Activated CD8-positive, alpha-beta T cell treated with anti-CD3 and anti-CD28 coated beads for 36 hours (primary cell): ENCODE results near the gene IL22RA2. TPM values are rescaled to one million over a fixed set of nuclear protein-coding genes. Genes with fewer than 3 reads are reported as not detected.

Experiments used
- ATAC-seq: fragments of 200-7000 bp; cut with Tn5 transposase; one replicate; pipeline ENCODE4 v1.10.0; 2021; ENCODE audit warnings: mild to moderate bottlenecking, moderate library complexity
- CTCF ChIA-PET: fragments of 350-600 bp; sonication (Branson Sonifier 250); formaldehyde crosslinking; loops from one replicate; lab custom pipeline; 2021; ENCODE audit warnings: antibody characterized with exemption; lab: Charles Lee
- POLR2A ChIA-PET: fragments of 350-600 bp; sonication (Branson Sonifier 250); formaldehyde crosslinking; loops from one replicate; lab custom pipeline; 2021; ENCODE audit warnings: antibody characterized with exemption; lab: Charles Lee
- DNase-seq: peaks from one replicate; pipeline ENCODE4 v3.0.0-alpha.2; 2020
- H3K27ac Mint-ChIP-seq: one replicate; pipeline ENCODE4 v1.8.0; 2021; ENCODE audit warnings: mild to moderate bottlenecking, mixed read lengths
- H3K27me3 Mint-ChIP-seq: one replicate; pipeline ENCODE4 v1.8.0; 2021; ENCODE audit warnings: mixed read lengths
- H3K36me3 Mint-ChIP-seq: one replicate; pipeline ENCODE4 v1.8.0; 2021; ENCODE audit warnings: low read depth, mixed read lengths
- H3K4me1 Mint-ChIP-seq: one replicate; pipeline ENCODE4 v1.8.0; 2021; ENCODE audit warnings: low read depth, mixed read lengths
- H3K4me3 Mint-ChIP-seq: one replicate; pipeline ENCODE4 v1.8.0; 2021; ENCODE audit warnings: mild to moderate bottlenecking, moderate library complexity, mixed read lengths
- H3K9me3 Mint-ChIP-seq: one replicate; pipeline ENCODE4 v1.8.0; 2021; ENCODE audit warnings: mixed read lengths
- intact Hi-C: fragments of 100-400 bp; cut with micrococcal nuclease; formaldehyde crosslinking; loops from one replicate; pipeline ENCODE4 v1.10.0; 2022
- total RNA-seq, 2 experiments: library from RNA; stranded (reverse); gene quantifications; one replicate each; pipeline ENCODE4 v1.2.3, GENCODE V29; 2021
- TF ChIP-seq, protein P1 (sequence below): fragments of 200-600 bp; IDR thresholded peaks from one replicate; pipeline ENCODE4 v1.8.0; 2022; ENCODE audit warnings: antibody characterized with exemption, mild to moderate bottlenecking

IL22RA2 gene
- total RNA-seq, 2 experiments from 2014 or later = not detected

DNA sequence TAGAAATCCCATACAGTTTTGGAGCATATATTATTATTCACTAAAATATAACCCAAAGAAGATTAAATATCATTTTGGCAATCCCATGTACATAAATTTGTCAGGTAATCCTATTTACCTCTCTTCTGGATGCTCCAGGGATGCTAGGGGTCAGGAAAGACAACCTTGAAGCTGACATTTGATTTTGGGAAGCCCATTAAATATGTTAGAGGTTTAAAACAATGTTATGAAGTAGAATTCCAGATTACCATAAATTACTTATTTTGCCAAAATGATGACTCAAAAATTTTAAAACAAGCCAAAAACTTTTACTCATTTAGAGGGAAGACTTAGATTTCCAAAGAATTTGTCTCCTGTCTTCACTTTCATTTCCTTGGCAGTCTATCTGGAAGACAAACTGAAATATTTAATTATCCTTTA is 9.2 kb upstream of the IL22RA2 start:
- H3K4me3 Mint-ChIP-seq = no peak overlapping the region
- TF ChIP-seq, protein P1, sequence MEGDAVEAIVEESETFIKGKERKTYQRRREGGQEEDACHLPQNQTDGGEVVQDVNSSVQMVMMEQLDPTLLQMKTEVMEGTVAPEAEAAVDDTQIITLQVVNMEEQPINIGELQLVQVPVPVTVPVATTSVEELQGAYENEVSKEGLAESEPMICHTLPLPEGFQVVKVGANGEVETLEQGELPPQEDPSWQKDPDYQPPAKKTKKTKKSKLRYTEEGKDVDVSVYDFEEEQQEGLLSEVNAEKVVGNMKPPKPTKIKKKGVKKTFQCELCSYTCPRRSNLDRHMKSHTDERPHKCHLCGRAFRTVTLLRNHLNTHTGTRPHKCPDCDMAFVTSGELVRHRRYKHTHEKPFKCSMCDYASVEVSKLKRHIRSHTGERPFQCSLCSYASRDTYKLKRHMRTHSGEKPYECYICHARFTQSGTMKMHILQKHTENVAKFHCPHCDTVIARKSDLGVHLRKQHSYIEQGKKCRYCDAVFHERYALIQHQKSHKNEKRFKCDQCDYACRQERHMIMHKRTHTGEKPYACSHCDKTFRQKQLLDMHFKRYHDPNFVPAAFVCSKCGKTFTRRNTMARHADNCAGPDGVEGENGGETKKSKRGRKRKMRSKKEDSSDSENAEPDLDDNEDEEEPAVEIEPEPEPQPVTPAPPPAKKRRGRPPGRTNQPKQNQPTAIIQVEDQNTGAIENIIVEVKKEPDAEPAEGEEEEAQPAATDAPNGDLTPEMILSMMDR = no peak
- CTCF ChIA-PET = no interaction called here
- H3K27me3 Mint-ChIP-seq = no peaks in the 10 kb centered on the region
- no peak for DNase-seq
- H3K9me3 Mint-ChIP-seq = peaks cover 38% of the 10 kb centered on the region
- POLR2A ChIA-PET = no interaction called here
- intact Hi-C loops = no loop called here
- ATAC-seq = no peak
- H3K36me3 Mint-ChIP-seq = no peaks in the 10 kb centered on the region
- H3K4me1 Mint-ChIP-seq = no peaks in the 10 kb centered on the region
- H3K27ac Mint-ChIP-seq = no peak overlapping the region

DNA sequence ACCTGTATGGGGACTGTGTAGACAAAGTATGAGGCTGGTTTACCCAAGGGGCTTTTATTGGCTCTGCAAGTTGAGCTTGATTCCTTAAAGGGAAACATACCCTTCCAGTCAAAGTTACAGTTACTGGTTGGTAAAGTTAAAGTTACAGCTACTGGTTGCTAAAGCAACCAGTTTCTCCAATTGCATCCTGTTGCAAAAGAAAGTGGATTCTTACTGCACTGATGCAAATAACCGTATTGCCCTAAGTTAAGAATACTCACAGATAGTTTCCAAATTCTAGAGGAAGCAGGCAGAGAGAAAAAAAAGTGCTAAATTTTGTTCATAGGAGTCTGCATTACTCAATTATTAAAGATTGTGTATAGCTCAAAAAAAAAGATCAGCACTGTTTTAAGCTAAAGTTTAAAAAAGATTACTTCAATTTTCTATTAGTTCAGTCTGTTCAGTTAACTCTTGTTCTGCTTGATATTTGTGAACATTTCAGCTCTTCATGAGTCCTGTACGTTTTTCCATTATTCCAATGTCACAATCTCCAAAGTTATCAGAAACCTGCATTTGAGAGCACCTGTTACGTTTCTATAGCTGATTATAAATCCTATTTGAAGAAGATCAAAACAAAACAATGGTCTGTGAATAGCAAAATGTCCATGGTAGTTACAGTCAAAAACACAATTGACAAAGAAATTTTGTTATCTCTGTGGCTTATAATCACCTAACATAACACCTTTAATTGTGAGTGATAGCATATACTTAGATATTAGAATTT is 8.6 kb upstream of the IL22RA2 start:
- no peak for ATAC-seq
- TF ChIP-seq, protein P1 = no peak
- no peak overlapping the region for H3K27ac Mint-ChIP-seq
- no peaks in the 10 kb centered on the region for H3K36me3 Mint-ChIP-seq
- CTCF ChIA-PET = no interaction called here
- H3K4me1 Mint-ChIP-seq = no peaks in the 10 kb centered on the region
- no peak for DNase-seq
- POLR2A ChIA-PET = no interaction called here
- H3K9me3 Mint-ChIP-seq = peaks cover 34% of the 10 kb centered on the region
- intact Hi-C loops = no loop called here
- no peak overlapping the region for H3K4me3 Mint-ChIP-seq
- no peaks in the 10 kb centered on the region for H3K27me3 Mint-ChIP-seq

DNA sequence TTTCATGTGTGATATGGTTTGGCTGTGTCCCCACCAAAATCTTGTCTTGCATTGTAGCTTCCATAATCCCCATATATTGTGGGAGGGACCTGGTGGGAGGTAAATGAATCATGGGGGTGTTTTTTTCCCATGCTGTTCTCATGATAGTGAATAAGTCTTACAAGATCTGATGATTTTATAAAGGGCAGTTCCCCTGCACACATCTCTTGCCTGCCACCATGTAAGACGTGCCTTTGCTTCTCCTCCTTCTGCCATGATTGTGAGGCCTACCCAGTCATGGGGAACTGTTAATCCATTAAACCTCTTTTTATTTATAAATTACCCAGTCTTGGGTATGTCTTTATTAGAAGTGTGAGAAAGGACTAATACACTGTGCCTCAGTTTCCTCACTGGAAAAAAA is 4.2 kb upstream of the IL22RA2 start:
- Mint-ChIP-seq H3K27me3 (no peaks in the 10 kb centered on the region), H3K4me3 (no peak overlapping the region), H3K36me3 (no peaks in the 10 kb centered on the region), H3K9me3 (peaks cover 11% of the 10 kb centered on the region), H3K27ac (no peak overlapping the region), H3K4me1 (no peaks in the 10 kb centered on the region)
- POLR2A ChIA-PET = no interaction called here
- intact Hi-C loops = no loop called here
- DNase-seq (no peak), ATAC-seq (no peak)
- TF ChIP-seq, protein P1 = no peak
- CTCF ChIA-PET = interaction anchor here (1.7 kb wide), 1 partner anchor 11 kb away, joined by 4 read pairs; no protein-coding TSS in a partner anchor

- Mint-ChIP-seq H3K36me3 (no peaks in the 10 kb centered on the region), H3K27me3 (no peaks in the 10 kb centered on the region), H3K4me1 (peaks cover 5% of the 10 kb centered on the region), H3K27ac (no peak overlapping the region), H3K4me3 (no peak overlapping the region), H3K9me3 (peaks cover 4% of the 10 kb centered on the region)
- TF ChIP-seq, protein P1 = no peak
- ChIA-PET CTCF (interaction anchor here (0.6 to 1.7 kb wide), 2 partner anchors 10 to 353 kb away, joined by 3 to 4 read pairs; no protein-coding TSS in a partner anchor), POLR2A (interaction anchor here (0.9 kb wide), 1 partner anchor 22 kb away, joined by 3 read pairs; no protein-coding TSS in a partner anchor)
- ATAC-seq = no peak
- DNase-seq = no peak
- intact Hi-C loops = no loop called here
Measured at GRCh38 chr6:137176729-137177128, 3.3 kb upstream of the IL22RA2 start.

GRCh38 chr6:137175868-137176245 is 2.4 kb upstream of the IL22RA2 start:
- intact Hi-C loops = no loop called here
- H3K27me3 Mint-ChIP-seq = no peaks in the 10 kb centered on the region
- TF ChIP-seq, protein P1 = no peak
- POLR2A ChIA-PET = no interaction called here
- peaks cover 2% of the 10 kb centered on the region for H3K9me3 Mint-ChIP-seq
- CTCF ChIA-PET = no interaction called here
- no peak overlapping the region for H3K4me3 Mint-ChIP-seq
- H3K27ac Mint-ChIP-seq = no peak overlapping the region
- H3K36me3 Mint-ChIP-seq = no peaks in the 10 kb centered on the region
- peaks cover 7% of the 10 kb centered on the region for H3K4me1 Mint-ChIP-seq
- ATAC-seq (no peak), DNase-seq (no peak)
